Ishikawa (cell line): ENCODE results near the gene ZRANB1.

Experiments used
- CEBPB ChIP-seq: IDR thresholded peaks from 2 replicates; pipeline ENCODE4 v1.6.1; 2012
- CREB1 ChIP-seq: IDR thresholded peaks from 2 replicates; pipeline ENCODE4 v1.6.1; 2012; ENCODE audit warnings: low read depth
- EGR1 ChIP-seq: IDR thresholded peaks from 2 replicates; pipeline ENCODE4 v1.6.1; 2012
- EP300 ChIP-seq: IDR thresholded peaks from 2 replicates; pipeline ENCODE4 v1.6.1; 2012; ENCODE audit warnings: borderline replicate concordance
- FOXM1 ChIP-seq: IDR thresholded peaks from 2 replicates; pipeline ENCODE4 v1.6.1; 2012; ENCODE audit warnings: low read depth, borderline replicate concordance
- NFIC ChIP-seq: IDR thresholded peaks from 2 replicates; pipeline ENCODE4 v1.6.1; 2012
- RAD21 ChIP-seq: IDR thresholded peaks from 2 replicates; pipeline ENCODE4 v1.6.1; 2012; ENCODE audit warnings: low read depth
- TAF1 ChIP-seq: IDR thresholded peaks from 2 replicates; pipeline ENCODE4 v1.6.1; 2012; ENCODE audit warnings: low read depth, mild to moderate bottlenecking
- TCF12 ChIP-seq: IDR thresholded peaks from 2 replicates; pipeline ENCODE4 v1.6.1; 2012; ENCODE audit warnings: low read depth
- TEAD4 ChIP-seq: IDR thresholded peaks from 2 replicates; pipeline ENCODE4 v1.6.1; 2012
- YY1 ChIP-seq: IDR thresholded peaks from 2 replicates; pipeline ENCODE4 v1.6.1; 2012; ENCODE audit warnings: low read depth
- ZBTB7A ChIP-seq: IDR thresholded peaks from 2 replicates; pipeline ENCODE4 v1.6.1; 2012; ENCODE audit warnings: low read depth
- TF ChIP-seq, protein P1 (sequence below): IDR thresholded peaks from 2 replicates; pipeline ENCODE4 v1.6.1; 2012; ENCODE audit warnings: low read depth, mild to moderate bottlenecking
- TF ChIP-seq, protein P2 (sequence below): IDR thresholded peaks from 2 replicates; pipeline ENCODE4 v1.6.1; 2012
- TF ChIP-seq, protein P3 (sequence below): IDR thresholded peaks from 2 replicates; pipeline ENCODE4 v1.6.1; 2012

Gene ZRANB1

DNA sequence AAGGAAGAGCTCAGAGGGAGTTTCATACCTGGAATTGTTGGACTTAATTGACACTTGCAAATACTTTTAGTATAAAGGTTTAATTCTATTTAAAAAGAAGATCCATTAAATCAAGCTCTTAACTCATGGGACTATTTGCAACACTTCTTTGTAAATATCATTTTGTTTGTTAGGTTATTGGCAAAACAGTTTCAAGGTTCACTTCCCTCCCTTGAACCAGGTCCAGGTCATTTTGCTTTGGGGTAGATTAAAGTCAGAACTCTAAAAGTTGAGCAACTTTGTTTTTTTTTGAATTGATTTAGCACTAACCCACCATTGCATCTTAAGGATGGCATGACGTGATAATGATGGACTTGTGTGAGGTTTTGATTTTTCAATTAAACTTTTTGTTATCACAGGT lies 45.9 kb downstream of the ZRANB1 start:
- TF ChIP-seq CEBPB (no peak), TEAD4 (no peak), NFIC (no peak)
- TF ChIP-seq, protein P1, sequence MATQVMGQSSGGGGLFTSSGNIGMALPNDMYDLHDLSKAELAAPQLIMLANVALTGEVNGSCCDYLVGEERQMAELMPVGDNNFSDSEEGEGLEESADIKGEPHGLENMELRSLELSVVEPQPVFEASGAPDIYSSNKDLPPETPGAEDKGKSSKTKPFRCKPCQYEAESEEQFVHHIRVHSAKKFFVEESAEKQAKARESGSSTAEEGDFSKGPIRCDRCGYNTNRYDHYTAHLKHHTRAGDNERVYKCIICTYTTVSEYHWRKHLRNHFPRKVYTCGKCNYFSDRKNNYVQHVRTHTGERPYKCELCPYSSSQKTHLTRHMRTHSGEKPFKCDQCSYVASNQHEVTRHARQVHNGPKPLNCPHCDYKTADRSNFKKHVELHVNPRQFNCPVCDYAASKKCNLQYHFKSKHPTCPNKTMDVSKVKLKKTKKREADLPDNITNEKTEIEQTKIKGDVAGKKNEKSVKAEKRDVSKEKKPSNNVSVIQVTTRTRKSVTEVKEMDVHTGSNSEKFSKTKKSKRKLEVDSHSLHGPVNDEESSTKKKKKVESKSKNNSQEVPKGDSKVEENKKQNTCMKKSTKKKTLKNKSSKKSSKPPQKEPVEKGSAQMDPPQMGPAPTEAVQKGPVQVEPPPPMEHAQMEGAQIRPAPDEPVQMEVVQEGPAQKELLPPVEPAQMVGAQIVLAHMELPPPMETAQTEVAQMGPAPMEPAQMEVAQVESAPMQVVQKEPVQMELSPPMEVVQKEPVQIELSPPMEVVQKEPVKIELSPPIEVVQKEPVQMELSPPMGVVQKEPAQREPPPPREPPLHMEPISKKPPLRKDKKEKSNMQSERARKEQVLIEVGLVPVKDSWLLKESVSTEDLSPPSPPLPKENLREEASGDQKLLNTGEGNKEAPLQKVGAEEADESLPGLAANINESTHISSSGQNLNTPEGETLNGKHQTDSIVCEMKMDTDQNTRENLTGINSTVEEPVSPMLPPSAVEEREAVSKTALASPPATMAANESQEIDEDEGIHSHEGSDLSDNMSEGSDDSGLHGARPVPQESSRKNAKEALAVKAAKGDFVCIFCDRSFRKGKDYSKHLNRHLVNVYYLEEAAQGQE: no peak

DNA sequence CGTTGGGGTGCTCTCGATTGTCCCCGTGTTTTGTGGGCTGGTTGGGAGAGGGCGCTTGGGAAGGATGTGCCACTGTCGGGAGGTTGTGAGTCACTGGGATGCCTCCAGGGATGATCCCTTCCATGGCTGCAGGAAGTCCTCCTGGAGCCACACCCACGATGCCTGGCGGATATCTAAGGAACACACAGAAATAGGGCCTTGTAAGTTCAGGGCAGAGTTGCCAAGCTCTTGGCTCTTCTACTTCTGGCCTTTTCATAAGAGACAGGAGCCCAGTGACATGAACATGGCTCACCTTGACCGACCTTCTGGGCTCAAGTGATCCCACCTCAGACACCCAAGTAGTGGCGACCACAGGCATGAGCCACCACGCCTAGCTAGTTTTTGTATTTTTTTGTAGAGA lies 47.6 kb downstream of the ZRANB1 start:
- no peak for TF ChIP-seq TCF12
- TF ChIP-seq CREB1: no peak
- TF ChIP-seq EP300: no peak
- no peak for TF ChIP-seq NFIC
- no peak for TF ChIP-seq CEBPB
- no peak for TF ChIP-seq ZBTB7A
- TF ChIP-seq, protein P2, sequence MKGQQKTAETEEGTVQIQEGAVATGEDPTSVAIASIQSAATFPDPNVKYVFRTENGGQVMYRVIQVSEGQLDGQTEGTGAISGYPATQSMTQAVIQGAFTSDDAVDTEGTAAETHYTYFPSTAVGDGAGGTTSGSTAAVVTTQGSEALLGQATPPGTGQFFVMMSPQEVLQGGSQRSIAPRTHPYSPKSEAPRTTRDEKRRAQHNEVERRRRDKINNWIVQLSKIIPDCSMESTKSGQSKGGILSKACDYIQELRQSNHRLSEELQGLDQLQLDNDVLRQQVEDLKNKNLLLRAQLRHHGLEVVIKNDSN: no peak
- TF ChIP-seq, protein P1: no peak
- TF ChIP-seq RAD21: no peak
- no peak for TF ChIP-seq TEAD4
- TF ChIP-seq EGR1: no peak
- TF ChIP-seq FOXM1: no peak
- no peak for TF ChIP-seq YY1
- no peak for TF ChIP-seq TAF1
- TF ChIP-seq, protein P3, sequence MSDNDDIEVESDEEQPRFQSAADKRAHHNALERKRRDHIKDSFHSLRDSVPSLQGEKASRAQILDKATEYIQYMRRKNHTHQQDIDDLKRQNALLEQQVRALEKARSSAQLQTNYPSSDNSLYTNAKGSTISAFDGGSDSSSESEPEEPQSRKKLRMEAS: no peak

DNA sequence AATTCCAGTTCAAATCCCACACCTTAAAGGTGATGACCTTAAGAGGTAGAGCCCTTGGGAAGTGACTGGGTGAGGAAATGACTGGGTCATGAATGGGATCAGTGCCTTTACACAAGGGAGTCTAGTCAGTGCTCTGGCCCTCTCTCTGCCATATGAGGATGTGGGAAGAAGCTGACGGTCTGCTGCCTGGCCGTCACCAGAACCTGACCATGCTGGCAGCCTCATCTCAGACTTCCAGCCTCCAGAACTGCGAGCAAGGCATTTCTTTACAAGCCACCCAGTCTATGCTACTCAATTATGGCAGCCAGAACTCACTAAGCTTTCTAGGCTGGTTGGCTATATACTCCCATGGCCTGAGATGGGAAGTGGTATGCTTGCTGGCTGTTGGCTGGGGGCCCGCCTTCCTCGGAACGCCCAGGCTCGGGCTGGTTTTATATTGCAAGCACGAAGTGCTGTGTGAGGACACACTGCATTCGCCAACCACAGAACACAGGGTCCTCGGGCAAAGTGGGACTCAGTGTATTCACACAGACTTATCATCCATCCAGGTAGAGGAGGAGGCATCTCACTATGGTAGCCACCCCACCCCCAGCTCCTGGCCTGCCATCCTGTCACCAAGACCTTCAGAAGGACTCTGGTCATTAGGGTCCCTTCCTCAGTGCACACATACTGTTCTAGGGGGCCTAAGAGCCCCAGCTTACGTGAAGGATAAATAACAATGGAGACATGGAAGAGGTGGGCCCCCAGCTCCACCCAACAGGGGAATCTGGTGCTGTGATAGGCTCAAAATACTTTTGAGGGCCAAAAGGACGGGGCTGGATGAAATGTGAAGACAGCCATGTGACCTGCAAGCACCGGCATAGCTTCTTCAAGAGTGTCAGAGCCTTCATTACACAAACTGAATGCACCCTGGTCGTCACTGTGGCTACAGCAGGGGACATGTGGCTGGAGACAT lies 49.0 kb downstream of the ZRANB1 start:
- no peak for TF ChIP-seq TCF12
- TF ChIP-seq, protein P3: no peak

DNA sequence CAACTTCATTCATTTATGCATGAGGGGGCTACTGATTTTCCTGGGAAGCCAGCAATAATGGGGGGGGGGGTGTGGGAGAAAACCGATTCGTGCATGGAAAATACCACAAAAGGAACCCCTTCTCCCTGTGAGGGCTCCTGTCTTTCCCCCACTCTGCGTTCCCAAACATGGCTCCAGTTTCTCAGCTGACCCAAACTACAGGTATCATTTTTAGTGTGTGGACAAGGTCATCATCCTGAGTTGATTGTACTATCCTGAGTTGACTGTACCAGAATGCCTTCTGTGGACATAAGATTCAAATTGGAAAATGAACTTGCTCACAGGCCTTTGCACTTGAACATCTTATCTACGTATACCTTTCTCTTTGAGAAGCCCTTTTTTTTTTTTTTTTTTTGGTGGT lies 49.9 kb downstream of the ZRANB1 start:
- TF ChIP-seq CREB1: no peak
- TF ChIP-seq FOXM1: no peak
- TF ChIP-seq EP300: no peak
- TF ChIP-seq, protein P1: no peak
- TF ChIP-seq NFIC: no peak
- TF ChIP-seq EGR1: no peak
- TF ChIP-seq TEAD4: no peak
- TF ChIP-seq, protein P2: no peak
